Sigmoid colon (tissue), 7 donors: Measurements from ENCODE around the gene NPTX2. TPM values are rescaled to one million over a fixed set of nuclear protein-coding genes. Genes with fewer than 3 reads are reported as not detected.

Source experiments
- DNase-seq: peaks from one replicate; pipeline ENCODE4 v3.0.0-alpha.2; 2019
- H3K27ac ChIP-seq, 4 donors: fragments of 200-600 bp; sonication (generic); one replicate each; pipeline ENCODE4 v1.5.1; 2016 to 2019; ENCODE audit warnings: mild to moderate bottlenecking in 1 of 4
- H3K27me3 ChIP-seq, 3 donors: fragments of 200-600 bp; sonication (generic); one replicate each; pipeline ENCODE4 v1.5.1; 2019; ENCODE audit warnings: mild to moderate bottlenecking in 1 of 3
- H3K36me3 ChIP-seq, 4 donors: fragments of 200-600 bp; sonication (generic); one replicate each; pipeline ENCODE4 v1.5.1; 2016 to 2019
- H3K4me1 ChIP-seq, 4 donors: fragments of 200-600 bp; sonication (generic); one replicate each; pipeline ENCODE4 v1.5.1; 2017 to 2019
- H3K4me3 ChIP-seq, 4 donors: fragments of 200-600 bp; sonication (generic); one replicate each; pipeline ENCODE4 v1.5.1; 2017 to 2019; ENCODE audit warnings: mild to moderate bottlenecking in 2 of 4, moderate library complexity in 1 of 4
- H3K9me3 ChIP-seq, 4 donors: fragments of 200-600 bp in 3 of 4; sonication (generic) in 3 of 4; one replicate each; pipeline versions ENCODE4 v1.5.1 to v1.6.1; 2013 to 2019
- EP300 ChIP-seq, 4 donors: sonication (generic); formaldehyde crosslinking; IDR thresholded peaks; one replicate each; pipeline ENCODE4 v1.6.1; 2017; ENCODE audit warnings: antibody characterized with exemption in 4 of 4
- POLR2A ChIP-seq, 2 donors: fragments of 450-650 bp; IDR thresholded peaks; one replicate each; pipeline ENCODE4 v1.6.1; 2016; ENCODE audit warnings: antibody characterized with exemption in 2 of 2, mild to moderate bottlenecking in 2 of 2, moderate library complexity in 2 of 2
- POLR2AphosphoS5 ChIP-seq, 4 donors: sonication (generic); formaldehyde crosslinking; IDR thresholded peaks; one replicate each; pipeline ENCODE4 v1.6.1; 2017; ENCODE audit warnings: antibody characterized with exemption in 4 of 4
- WGBS, 2 donors: extraction: QIAGEN DNeasy Blood & Tissue Kit; methylation state at CpG; one replicate each; pipeline ENCODE4 v1.1.7; 2013; 5-methylcytosine and 5-hydroxymethylcytosine counted together
- intact Hi-C: fragments of 100-400 bp; cut with DNase I; formaldehyde crosslinking; loops from one replicate; pipeline ENCODE4 v1.15.1; 2023
- polyA plus RNA-seq, 3 donors: library from polyadenylated mRNA; stranded (reverse); fragments of 200-250 nt; gene quantifications; one replicate each; pipeline ENCODE4 v1.2.3, GENCODE V29; 2013
- total RNA-seq, 4 donors: library from RNA; depleted of rRNA; stranded (reverse); fragments of >200 nt; gene quantifications; one replicate each; pipeline ENCODE4 v1.1.0, GENCODE V29; 2016
- TF ChIP-seq, protein P1 (sequence below), 4 experiments: fragments of 450-650 bp in 3 of 4; fragments of 200-600 bp in 1 of 4; IDR thresholded peaks; one replicate each; pipeline ENCODE4 v1.5.1; 2016 to 2019; ENCODE audit warnings: antibody characterized with exemption in 4 of 4, mild to moderate bottlenecking in 3 of 4, moderate library complexity in 2 of 4
- donor health status: healthy with polysubstance abuse.
- donor health status: Bipolar disorder and iron deficiency.
- donor health status: healthy.

NPTX2 gene
- total RNA-seq: 10 to 100 TPM in 3 of 4 donors, 1 to 10 TPM in 1; 8.1 to 21.8 (median 13.2) TPM
- polyA plus RNA-seq: 1 to 10 TPM in 1 of 3 donors, under 1 TPM in 2; 0.23 to 4.7 (median 0.60) TPM

GRCh38 chr7:98617051-98617959 is at the start of gene NPTX2:
Gene NPTX2, plus strand, starts transcription at chr7:98617285. Its CDS starts 177 bp downstream, at chr7:98617462.
- TF ChIP-seq POLR2AphosphoS5 (IDR thresholded peaks at IDR 0.05) (peak; percentile 61 to 81 (median 76)), EP300 (IDR thresholded peaks at IDR 0.05) (no peak), POLR2A (IDR thresholded peaks at IDR 0.05) (no peak)
- TF ChIP-seq, protein P1, sequence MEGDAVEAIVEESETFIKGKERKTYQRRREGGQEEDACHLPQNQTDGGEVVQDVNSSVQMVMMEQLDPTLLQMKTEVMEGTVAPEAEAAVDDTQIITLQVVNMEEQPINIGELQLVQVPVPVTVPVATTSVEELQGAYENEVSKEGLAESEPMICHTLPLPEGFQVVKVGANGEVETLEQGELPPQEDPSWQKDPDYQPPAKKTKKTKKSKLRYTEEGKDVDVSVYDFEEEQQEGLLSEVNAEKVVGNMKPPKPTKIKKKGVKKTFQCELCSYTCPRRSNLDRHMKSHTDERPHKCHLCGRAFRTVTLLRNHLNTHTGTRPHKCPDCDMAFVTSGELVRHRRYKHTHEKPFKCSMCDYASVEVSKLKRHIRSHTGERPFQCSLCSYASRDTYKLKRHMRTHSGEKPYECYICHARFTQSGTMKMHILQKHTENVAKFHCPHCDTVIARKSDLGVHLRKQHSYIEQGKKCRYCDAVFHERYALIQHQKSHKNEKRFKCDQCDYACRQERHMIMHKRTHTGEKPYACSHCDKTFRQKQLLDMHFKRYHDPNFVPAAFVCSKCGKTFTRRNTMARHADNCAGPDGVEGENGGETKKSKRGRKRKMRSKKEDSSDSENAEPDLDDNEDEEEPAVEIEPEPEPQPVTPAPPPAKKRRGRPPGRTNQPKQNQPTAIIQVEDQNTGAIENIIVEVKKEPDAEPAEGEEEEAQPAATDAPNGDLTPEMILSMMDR (IDR thresholded peaks at IDR 0.05): no peak
- no peak for DNase-seq
- no peaks in the 10 kb centered on the region for H3K9me3 ChIP-seq
- H3K4me3 ChIP-seq: peak within 1 kb of the TSS; percentile 18 to 44 (median 40)
- H3K36me3 ChIP-seq: no peaks in the 10 kb centered on the region
- 4 to 10% methylated on average over 130 of the region's 130 CpGs for WGBS, 2 donors
- intact Hi-C loops: no loop called here
- H3K27ac ChIP-seq: peak within 1 kb of the TSS in 1 of 4 donors; percentile 18
- peaks cover 0 to 31% (median 20%) of the 10 kb centered on the region in 4 donors for H3K4me1 ChIP-seq
- peaks cover 21 to 84% (median 23%) of the 10 kb centered on the region in 3 donors for H3K27me3 ChIP-seq

DNA sequence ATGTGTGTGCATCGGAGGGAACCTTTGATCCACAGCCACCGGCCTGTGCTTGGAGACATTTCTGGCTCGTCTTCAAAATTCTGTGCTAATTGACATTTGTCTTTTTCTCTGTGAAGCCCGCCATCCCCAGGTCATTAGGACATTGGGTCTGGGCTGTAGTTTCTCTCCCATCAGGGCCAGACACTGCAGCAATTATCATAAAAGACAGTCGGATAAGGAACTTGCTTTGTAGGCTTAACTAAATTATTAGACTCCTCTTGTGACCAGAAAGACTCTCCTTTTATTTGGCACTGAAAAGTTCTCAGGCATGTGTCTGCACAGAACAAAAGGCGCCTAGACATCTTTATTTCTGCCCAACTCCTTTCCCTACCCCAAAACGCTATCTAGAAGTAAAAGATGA is 49.1 kb upstream of the NPTX2 start:
- H3K27ac ChIP-seq: no peak overlapping the region
- no peak for TF ChIP-seq EP300 (IDR thresholded peaks at IDR 0.05)
- TF ChIP-seq, protein P1 (IDR thresholded peaks at IDR 0.05): no peak
- TF ChIP-seq POLR2A (IDR thresholded peaks at IDR 0.05): no peak
- TF ChIP-seq POLR2AphosphoS5 (IDR thresholded peaks at IDR 0.05): no peak

DNA sequence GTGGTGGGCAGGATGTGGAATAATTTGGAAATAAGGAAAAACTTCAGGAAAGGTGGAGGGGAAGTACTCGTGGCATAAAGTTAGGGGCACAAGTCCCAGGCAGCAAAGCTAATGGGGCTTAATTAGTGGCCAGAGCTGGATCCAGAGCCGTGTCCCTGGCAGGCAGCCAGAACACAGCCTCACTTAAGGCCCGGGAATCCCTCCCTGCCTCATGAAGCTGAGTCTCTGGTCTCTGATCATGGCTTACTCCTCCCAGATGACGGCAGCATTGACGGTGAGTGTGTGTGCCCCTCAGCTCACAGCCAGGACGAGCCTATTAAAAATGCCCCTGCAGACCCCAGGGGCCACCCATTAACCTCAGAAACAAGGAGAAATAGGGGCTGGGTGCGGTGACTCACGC is 48.2 kb upstream of the NPTX2 start:
- Histone ChIP-seq H3K4me3 (no peak overlapping the region), H3K27me3 (peaks cover 0 to 4% (median 0%) of the 10 kb centered on the region in 3 donors), H3K9me3 (no peaks in the 10 kb centered on the region), H3K27ac (peak overlapping the region; percentile 18 to 69 (median 54)), H3K4me1 (no peaks in the 10 kb centered on the region), H3K36me3 (no peaks in the 10 kb centered on the region)
- WGBS, 2 donors: 55 to 74% methylated on average over 8 of the region's 8 CpGs
- peak; percentile 64 for DNase-seq
- TF ChIP-seq POLR2A (IDR thresholded peaks at IDR 0.05): no peak
- TF ChIP-seq, protein P1 (IDR thresholded peaks at IDR 0.05): no peak
- TF ChIP-seq EP300 (IDR thresholded peaks at IDR 0.05): no peak
- no peak for TF ChIP-seq POLR2AphosphoS5 (IDR thresholded peaks at IDR 0.05)
- intact Hi-C loops: no loop called here

More for the DNA sequence above, 49.1 kb upstream of the NPTX2 start:
- H3K4me3 ChIP-seq: no peak overlapping the region
- no peak for DNase-seq
- H3K27me3 ChIP-seq: peaks cover 0 to 9% (median 0%) of the 10 kb centered on the region in 3 donors
- intact Hi-C loops: no loop called here
- H3K36me3 ChIP-seq: no peaks in the 10 kb centered on the region
- no peaks in the 10 kb centered on the region for H3K9me3 ChIP-seq
- WGBS, 2 donors: 75 to 90% methylated on average over 7 of the region's 7 CpGs
- H3K4me1 ChIP-seq: no peaks in the 10 kb centered on the region

DNA sequence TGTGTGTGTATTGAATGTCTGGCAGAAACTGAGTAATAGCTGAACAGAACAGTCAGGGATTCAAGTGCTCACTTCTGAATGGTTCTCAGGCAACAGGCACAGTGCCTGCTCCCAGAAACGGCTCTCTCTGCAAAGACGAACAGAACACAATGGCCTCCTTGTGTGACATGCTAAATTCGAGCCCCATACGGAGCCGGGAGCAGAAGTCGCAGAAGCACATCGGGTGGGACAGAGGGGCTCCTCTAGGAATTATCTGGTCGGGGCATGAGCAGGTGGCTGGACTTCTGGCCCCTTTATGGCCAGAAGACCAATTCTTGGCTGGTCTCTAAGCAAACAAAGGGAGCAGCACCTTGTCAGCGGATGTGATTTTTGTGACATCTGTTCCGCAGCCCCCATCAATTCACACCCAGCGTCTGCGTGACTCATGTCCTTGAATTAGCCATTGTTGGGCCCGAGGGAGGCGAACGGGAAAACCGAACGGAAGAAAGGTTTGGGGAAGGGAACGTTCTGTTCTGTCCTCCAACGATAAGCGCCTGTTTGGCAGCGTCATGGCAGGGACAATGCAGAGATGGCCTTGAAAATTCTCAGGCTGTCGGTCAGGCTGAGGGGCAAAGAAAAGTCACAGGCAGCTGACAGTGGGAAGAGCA is 47.3 kb upstream of the NPTX2 start:
- no peaks in the 10 kb centered on the region for H3K9me3 ChIP-seq
- TF ChIP-seq POLR2AphosphoS5 (IDR thresholded peaks at IDR 0.05) (peak; percentile 66 to 78 (median 73)), POLR2A (IDR thresholded peaks at IDR 0.05) (no peak), EP300 (IDR thresholded peaks at IDR 0.05) (peak; percentile 81 to 97 (median 88))
- TF ChIP-seq, protein P1 (IDR thresholded peaks at IDR 0.05): no peak
- intact Hi-C loops: no loop called here
- peak; percentile 76 for DNase-seq
- peak overlapping the region; percentile 42 to 69 (median 47) for H3K27ac ChIP-seq
- 28 to 63% methylated on average over 22 of the region's 22 CpGs for WGBS, 2 donors
- no peaks in the 10 kb centered on the region for H3K36me3 ChIP-seq
- no peaks in the 10 kb centered on the region for H3K4me1 ChIP-seq
- H3K4me3 ChIP-seq: no peak overlapping the region
- peaks cover 0 to 4% (median 0%) of the 10 kb centered on the region in 3 donors for H3K27me3 ChIP-seq
